Measurements from ENCODE around the gene DGKD. TPM values are rescaled to one million over a fixed set of nuclear protein-coding genes. Genes with fewer than 3 reads are reported as not detected.

Gene DGKD
- total RNA-seq, 1 experiment from 2014 or later, result 52.0 TPM

- no TSS peak for BruUV-seq (replicated peaks)
- H3K4me1 ChIP-seq (ENCODE audit: control insufficient read depth in 1 of 2, insufficient read depth in 2 of 2, low read length in 2 of 2), result no peaks in the 10 kb centered on the region
- no peak overlapping the region for H3K4me3 ChIP-seq (replicated peaks in 1 of 2; ENCODE audit: low read depth in 1 of 2, low read length in 2 of 2)
- ChIA-PET POLR2A (interaction anchor here (0.5 kb wide), 1 partner anchor 827 kb away, joined by 3 read pairs; no protein-coding TSS in a partner anchor), RAD21 (ENCODE audit: low non-redundant PET in 1 of 2, low total read pairs in 2 of 2, uncharacterized antibody in 2 of 2, unreplicated experiment in 2 of 2) (no interaction called here), CTCF (no interaction called here)
- TF ChIP-seq EZH2phosphoT487 (IDR thresholded peaks at IDR 0.05; ENCODE audit: borderline replicate concordance) (no peak), SP1 (IDR thresholded peaks at IDR 0.05; ENCODE audit: low read depth) (no peak)
- H3K9me3 ChIP-seq (ENCODE audit: control insufficient read depth in 1 of 2, insufficient read depth in 1 of 2, low read depth in 1 of 2, low read length in 2 of 2), result no peaks in the 10 kb centered on the region
- no peak for DNase-seq (ENCODE audit: low read depth, low spot score)
- no peaks in the 10 kb centered on the region for H3K9me2 ChIP-seq (ENCODE audit: insufficient read depth)
- intact Hi-C loops (cut with micrococcal nuclease), result loop anchor here (10.0 kb wide), 2 partner anchors 162 to 842 kb away; no protein-coding TSS in a partner anchor
- peaks cover 16% of the 10 kb centered on the region; the same call in 1 of the 2 replicates for H3K79me2 ChIP-seq (ENCODE audit: insufficient read depth, low read length)
- H4K20me1 ChIP-seq (ENCODE audit: insufficient read depth), result 0 out of 2 replicates have a peak, but pooled peaks cover 6% of the 10 kb centered on the region
- H3K27me3 ChIP-seq (ENCODE audit: insufficient read depth, low read length), result no peaks in the 10 kb centered on the region
- no peak overlapping the region for H3K9ac ChIP-seq (ENCODE audit: low read length)
- H3K27ac ChIP-seq (ENCODE audit: low read depth, low read length), result no peak overlapping the region
- no peak for ATAC-seq
- H2AFZ ChIP-seq (ENCODE audit: low read depth, low read length, poor library complexity, severe bottlenecking), result no peak overlapping the region
- peaks cover 17 to 39% of the 10 kb centered on the region in 2 experiments for H3K36me3 ChIP-seq (ENCODE audit: control insufficient read depth in 1 of 2, insufficient read depth in 2 of 2, low read length in 2 of 2)
- no peak overlapping the region for H3K4me2 ChIP-seq (ENCODE audit: low read length)
These were observed 92.5 kb downstream of the DGKD start for GRCh38 chr2:233446606-233447305.

- no TSS peak for BruUV-seq (replicated peaks)
- no peak for ATAC-seq
- CTCF ChIA-PET, result no interaction called here
- peaks cover 16% of the 10 kb centered on the region; the same call in 1 of the 2 replicates for H3K79me2 ChIP-seq (ENCODE audit: insufficient read depth, low read length)
- 0 out of 2 replicates have a peak, but pooled peaks cover 6% of the 10 kb centered on the region for H4K20me1 ChIP-seq (ENCODE audit: insufficient read depth)
- H3K9ac ChIP-seq (ENCODE audit: low read length), result no peak overlapping the region
- no peaks in the 10 kb centered on the region for H3K9me2 ChIP-seq (ENCODE audit: insufficient read depth)
- H3K36me3 ChIP-seq (ENCODE audit: control insufficient read depth in 1 of 2, insufficient read depth in 2 of 2, low read length in 2 of 2), result peaks cover 22 to 48% of the 10 kb centered on the region in 2 experiments
- H3K27me3 ChIP-seq (ENCODE audit: insufficient read depth, low read length), result no peaks in the 10 kb centered on the region
- no peaks in the 10 kb centered on the region for H3K9me3 ChIP-seq (ENCODE audit: control insufficient read depth in 1 of 2, insufficient read depth in 1 of 2, low read depth in 1 of 2, low read length in 2 of 2)
- RAD21 ChIA-PET (ENCODE audit: low non-redundant PET in 1 of 2, low total read pairs in 2 of 2, uncharacterized antibody in 2 of 2, unreplicated experiment in 2 of 2), result no interaction called here
- DNase-seq (ENCODE audit: low read depth, low spot score), result no peak
- no peak overlapping the region for H3K4me2 ChIP-seq (ENCODE audit: low read length)
- intact Hi-C loops (cut with micrococcal nuclease), result loop anchor here (10.0 kb wide), 2 partner anchors 163 to 843 kb away; no protein-coding TSS in a partner anchor
- POLR2A ChIA-PET, result no interaction called here
- no peak overlapping the region for H3K4me3 ChIP-seq (replicated peaks in 1 of 2; ENCODE audit: low read depth in 1 of 2, low read length in 2 of 2)
- TF ChIP-seq EZH2 (IDR thresholded peaks at IDR 0.05) (no peak), POLR2A (IDR thresholded peaks at IDR 0.05; ENCODE audit: borderline replicate concordance, extremely low read depth, insufficient read depth, insufficient read length) (no peak), RAD21 (IDR thresholded peaks at IDR 0.05; ENCODE audit: low read depth) (no peak)
- no peak overlapping the region for H2AFZ ChIP-seq (ENCODE audit: low read depth, low read length, poor library complexity, severe bottlenecking)
- H3K27ac ChIP-seq (ENCODE audit: low read depth, low read length), result no peak overlapping the region
- no peaks in the 10 kb centered on the region for H3K4me1 ChIP-seq (ENCODE audit: control insufficient read depth in 1 of 2, insufficient read depth in 2 of 2, low read length in 2 of 2)
These were observed 93.4 kb downstream of the DGKD start for GRCh38 chr2:233447506-233448219.
